NCI-H345 treated with DMSO at 0.1 percent for 48 hours (cell line): ENCODE data around the gene CTAGE1.
"Not testable (repeated sequence)": the region's sequence is repeated elsewhere in the genome, so short reads cannot be mapped to it uniquely, and the experiment has no call there.

Experiments used
- DNase-seq: peaks from one replicate; lab custom pipeline; 2025; ENCODE audit not compliant: unreplicated experiment; lab: John Stamatoyannopoulos, UW

The CTAGE1 gene

DNA sequence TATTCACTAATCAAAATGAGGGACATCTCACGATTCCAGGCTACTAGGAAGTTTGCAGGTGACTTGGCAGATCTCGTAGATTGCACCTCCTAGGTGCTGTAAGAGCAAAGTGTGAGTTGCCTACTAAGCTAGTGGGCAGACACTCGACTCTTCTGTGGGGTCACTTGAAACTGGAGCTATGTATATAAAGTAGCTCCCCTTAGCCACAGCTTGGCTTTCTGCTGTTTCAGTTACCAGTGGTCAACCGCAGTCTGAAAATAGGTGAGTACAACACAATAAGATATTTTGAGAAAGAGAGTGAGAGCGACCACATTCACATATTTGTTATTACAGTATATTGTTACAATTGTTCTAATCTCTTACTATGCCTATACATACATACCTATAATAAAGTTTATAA, 23.3 kb downstream of the CTAGE1 start:
- DNase-seq, result no peak

DNA sequence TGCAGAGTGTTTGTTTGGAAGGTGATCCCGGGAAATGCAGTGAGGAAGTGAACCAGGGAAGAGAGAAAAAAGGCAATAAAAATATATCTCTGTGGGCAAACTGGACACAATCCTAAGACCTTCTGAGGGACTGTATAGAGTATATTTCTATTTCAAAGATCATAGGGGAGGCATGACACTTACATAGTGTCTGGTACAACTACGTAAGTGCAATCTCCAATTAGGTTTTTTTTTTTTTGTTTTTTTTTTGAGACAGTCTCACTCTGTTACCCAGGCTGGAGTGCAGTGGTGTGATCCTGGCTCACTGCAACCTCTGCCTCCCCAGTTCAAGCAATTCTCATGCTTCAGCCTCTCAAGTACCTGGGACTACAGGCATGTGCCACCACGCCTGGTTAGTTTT, 24.6 kb downstream of the CTAGE1 start:
- not testable (repeated sequence) for DNase-seq

DNA sequence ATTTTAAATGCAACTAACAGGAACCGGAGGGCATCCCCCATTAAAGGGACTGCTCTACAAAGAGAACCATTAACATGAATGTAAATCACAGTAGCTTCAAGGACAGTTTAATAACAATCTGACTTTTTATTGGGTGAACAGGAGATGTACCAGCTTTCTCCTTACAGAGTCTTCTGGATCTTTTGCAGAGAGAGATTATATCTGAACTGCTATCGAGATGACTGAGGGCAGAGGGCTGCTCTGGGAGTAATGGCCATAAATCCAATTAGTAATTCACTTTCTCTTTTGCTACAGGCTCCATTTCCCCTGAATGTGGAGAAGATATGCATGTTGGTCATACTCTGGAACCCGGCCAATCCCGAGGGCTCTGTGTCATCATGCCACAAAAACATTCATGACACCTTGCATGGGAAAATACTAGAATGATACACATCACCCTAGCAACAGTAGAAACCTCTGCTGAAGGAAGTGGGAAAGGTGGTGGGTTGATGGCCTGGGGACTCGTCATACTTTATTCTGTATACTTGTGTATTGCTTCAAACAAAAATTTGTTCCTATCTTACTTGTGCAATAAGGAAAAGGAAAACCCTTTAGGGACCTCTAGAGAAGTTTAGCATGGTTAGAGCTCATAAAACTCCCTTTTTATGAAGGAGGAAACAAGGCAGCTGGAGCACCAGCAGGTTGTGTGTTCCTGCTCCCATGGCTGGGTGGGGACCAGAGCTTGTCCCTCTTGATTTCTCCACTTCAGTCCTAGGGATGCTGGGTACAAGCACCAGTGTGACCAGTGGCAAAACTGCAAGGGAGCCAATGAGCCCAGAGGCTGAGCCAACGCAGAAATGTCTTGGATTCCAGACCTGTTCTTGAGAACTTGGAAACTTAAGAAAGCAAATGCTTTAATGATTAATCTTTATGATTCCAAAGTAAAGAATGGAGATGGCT, 26.0 kb downstream of the CTAGE1 start:
- no peak for DNase-seq

DNA sequence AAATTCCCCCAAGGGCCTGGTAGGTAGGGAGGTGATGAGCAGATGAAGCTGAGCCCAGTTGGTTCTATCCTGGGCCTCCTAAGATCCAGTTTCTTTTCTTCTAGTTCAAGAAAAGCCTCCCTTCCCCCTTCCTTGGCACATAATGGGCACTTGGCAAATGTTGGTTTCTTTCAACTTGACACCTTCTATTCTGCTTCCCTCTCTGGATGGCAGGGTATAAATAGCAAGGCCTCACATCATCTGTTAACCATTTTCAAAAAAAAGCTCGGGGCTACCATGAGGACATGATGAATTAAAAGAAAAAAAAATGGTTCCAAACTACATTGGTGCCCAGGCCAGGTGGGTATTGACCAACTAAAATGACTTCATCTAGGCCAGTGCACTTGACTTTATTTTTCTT, 29.9 kb downstream of the CTAGE1 start:
- DNase-seq, result no peak

DNA sequence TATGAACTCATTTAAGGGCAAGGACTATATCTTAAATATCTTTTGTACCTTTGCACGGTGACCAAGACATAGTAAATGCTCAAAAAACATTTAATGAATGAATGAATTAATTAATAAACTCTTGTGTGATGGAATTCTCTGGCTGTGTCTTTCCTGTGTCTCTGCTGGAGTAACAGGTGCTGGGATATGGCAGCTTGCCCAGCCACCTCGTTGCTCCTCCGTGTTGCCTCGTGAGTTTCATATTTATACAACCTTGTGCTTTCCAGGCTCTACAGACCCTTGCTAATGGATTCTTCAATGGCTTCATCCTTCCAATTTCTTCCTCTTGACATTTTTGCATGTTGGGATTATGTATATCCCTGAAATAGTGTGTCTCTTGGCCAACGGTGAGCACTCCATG, 30.4 kb downstream of the CTAGE1 start:
- no peak for DNase-seq

DNA sequence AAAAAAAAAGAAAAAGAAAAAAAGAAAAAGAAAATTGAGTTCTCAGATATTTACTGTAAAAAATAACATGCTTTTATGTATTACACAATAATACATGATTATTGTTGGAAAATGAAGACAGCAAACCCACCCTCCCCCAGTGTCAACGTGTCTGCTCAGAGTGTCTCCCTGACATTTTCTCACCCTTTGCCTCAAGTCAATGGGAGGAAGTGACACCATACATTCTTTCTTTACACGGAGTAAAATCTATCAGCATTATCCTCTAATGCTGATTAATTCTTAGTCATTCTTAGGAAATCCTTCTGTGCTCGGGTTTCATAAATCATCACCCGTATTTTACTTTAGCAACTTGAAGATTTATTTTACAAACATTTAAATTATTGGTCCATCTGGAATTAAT, 32.0 kb downstream of the CTAGE1 start:
- DNase-seq, result no peak

DNA sequence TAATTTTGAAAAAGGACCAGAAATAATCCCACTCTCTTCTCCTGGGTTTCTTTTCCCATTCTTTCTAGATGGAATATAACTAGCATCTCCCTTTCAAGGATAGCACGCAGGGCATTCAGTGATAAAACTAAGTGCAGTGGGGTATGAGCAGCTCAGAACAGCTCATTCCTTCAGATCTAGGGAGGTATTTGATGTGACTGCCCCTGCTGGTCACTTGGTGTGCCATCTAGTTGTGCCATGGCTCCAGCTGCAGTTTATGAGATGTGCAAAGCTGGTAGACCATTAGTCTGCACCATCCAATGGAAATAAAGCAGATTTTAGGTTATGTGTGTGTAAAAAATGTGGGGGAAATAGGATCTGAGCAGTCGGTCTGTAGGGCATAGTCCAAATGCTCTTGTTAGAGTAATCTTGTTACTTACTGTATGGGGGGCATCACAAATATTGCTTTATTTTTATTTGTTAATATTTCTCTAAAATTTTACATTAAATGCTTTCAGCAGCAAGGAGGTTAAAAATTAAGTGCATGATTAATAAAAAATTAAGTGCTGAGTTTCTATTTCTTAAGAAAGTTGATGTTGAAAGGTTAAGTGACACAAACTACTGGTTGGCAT, 38.9 kb downstream of the CTAGE1 start:
- no peak for DNase-seq

DNA sequence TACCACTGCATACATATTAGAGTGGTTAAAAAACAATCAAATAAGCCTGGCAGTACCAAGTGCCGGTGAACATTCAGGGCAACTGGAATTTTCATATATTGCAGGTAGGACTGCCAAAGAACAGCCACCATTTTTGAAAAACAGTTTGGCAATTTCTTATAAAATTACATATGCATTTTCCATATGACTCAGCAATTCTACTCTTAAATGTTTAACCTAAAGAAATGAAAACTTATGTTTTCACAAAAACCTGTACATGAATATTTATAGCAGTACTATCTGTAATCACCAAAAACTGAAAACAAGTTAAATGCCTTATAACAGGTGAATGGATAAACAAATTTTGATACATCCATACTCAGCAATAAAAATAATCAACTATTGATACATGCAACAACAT, 39.9 kb downstream of the CTAGE1 start:
- DNase-seq, result no peak

DNA sequence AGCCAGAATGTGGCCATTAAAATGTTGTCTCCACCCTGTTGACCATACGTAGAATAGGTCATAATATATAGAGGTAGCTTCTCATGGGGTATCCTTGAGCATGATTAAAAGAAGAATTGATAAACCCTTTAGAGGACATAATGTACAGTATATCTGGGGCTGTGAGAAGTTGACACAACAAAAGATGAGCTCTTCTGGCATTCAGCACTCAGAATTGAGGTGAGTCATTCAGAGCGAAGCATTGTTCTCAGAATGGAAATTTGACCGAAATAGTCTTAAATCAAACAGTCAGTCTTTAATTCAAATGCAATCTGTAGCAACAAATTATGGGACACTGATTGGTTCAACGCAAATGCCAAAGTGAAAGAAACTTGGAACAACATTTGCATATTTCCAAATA, 47.3 kb downstream of the CTAGE1 start:
- DNase-seq, result no peak

DNA sequence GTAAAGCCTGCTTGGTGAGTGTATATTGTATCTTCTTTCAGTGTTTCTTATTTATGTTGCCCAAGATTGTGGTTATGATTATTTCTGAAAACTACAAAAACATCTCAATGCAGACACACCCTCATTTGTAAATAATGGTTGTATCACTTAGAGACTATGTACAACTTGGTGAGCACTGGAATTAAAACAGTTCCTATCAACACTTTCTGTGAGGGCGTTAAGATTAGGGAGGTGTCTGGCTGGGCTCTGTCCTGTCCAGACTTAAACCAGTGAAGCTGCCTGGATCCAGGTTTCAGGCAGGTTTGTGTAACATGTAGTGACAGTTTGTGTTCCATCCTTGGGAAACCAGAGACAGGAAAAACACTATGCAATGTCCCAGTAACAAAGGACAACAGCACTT, 49.7 kb downstream of the CTAGE1 start:
- DNase-seq, result no peak

DNA sequence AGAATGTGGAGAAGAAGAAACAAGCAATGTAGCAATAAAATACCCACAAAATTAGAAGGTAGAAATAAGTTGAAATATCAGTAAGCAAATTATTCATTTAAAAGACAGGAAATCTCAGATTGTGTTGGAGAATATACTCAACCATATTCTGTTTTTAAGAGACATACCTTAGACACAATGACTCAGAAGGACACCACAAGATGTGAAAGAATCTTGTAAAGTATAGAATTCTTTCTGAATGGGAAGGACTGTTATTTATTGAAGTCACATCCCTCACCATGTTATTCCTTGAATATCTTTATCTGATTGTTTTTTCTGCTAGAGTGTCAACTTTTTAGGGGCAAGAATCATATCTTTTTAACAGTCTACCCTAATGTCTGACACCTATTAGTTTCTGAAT, 50.4 kb downstream of the CTAGE1 start:
- no peak for DNase-seq

DNA sequence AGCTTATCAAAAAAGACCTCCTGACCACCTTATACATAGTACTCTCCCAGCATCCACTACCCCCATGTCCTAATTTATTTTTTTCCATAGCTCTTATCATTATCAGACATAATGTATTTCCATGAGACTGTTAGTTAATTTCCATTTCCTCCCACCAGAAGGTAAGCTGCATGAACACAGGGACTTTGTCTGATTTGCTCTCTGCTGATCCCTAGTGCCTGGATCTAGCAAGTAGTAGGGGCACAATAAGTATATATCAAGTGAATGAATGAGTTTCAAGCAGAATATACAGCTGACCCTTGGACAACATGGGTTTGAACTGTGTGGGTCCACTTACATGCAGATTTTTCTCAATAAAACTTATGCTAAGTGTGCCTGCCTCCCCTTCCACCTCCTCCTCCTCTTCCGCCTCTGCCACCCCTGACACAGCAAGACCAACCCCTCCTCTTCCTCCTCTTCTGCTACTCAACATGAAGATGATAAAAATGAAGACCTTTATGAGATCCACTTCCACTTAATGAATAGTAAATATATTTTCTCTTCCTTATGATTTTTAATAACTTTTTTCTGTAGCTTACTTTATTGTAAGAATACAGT, 53.8 kb downstream of the CTAGE1 start:
- DNase-seq, result no peak
